Keratinocyte (primary cell): Measurements from ENCODE around the gene RASL12. TPM values are rescaled to one million over a fixed set of nuclear protein-coding genes. Genes with fewer than 3 reads are reported as not detected.

ENCODE experiments used
- DNase-seq: peaks from one replicate; pipeline ENCODE4 v3.0.0-alpha.2; 2011; ENCODE audit warnings: low read depth, missing footprints, low spot score
- FAIRE-seq: peaks from 2 replicates; lab custom pipeline; 2011; peaks lifted over from hg19 to GRCh38; lab: Jason Lieb, UNC
- H2AFZ ChIP-seq: 2 replicates; pipeline ENCODE4 v1.6.0; 2012; ENCODE audit warnings: low read length, control low read depth, inconsistent platforms; ENCODE audit not compliant: control insufficient read depth
- H3K27ac ChIP-seq: 2 replicates; pipeline ENCODE4 v1.5.1; 2011; ENCODE audit warnings: low read length; ENCODE audit not compliant: control insufficient read depth, insufficient read depth
- H3K27me3 ChIP-seq: 3 replicates; pipeline ENCODE4 v1.6.0; 2011; ENCODE audit warnings: low read length; ENCODE audit not compliant: control insufficient read depth, insufficient read depth; ENCODE audit errors: extremely low read depth
- H3K36me3 ChIP-seq, 2 experiments: 2 replicates in 1 of 2; 3 replicates in 1 of 2; pipeline ENCODE4 v1.5.1; 2011; ENCODE audit warnings: low read length in 2 of 2, mild to moderate bottlenecking in 1 of 2; ENCODE audit not compliant: control insufficient read depth in 2 of 2, insufficient read depth in 2 of 2; ENCODE audit errors: extremely low read depth in 1 of 2
- H3K4me1 ChIP-seq: 3 replicates; pipeline ENCODE4 v1.5.1; 2011; ENCODE audit warnings: low read length; ENCODE audit not compliant: control insufficient read depth, insufficient read depth; ENCODE audit errors: extremely low read depth
- H3K4me2 ChIP-seq: 3 replicates; pipeline ENCODE4 v1.6.0; 2011; ENCODE audit warnings: low read depth, low read length; ENCODE audit not compliant: control insufficient read depth, insufficient read depth; ENCODE audit errors: extremely low read depth
- H3K4me3 ChIP-seq, 3 experiments: fragments of 200-600 bp in 1 of 3; sonication (generic) in 1 of 3; 2 replicates in 2 of 3; 3 replicates in 1 of 3; pipeline ENCODE4 v1.5.1; 2011 to 2016; ENCODE audit warnings: low read length in 3 of 3, mild to moderate bottlenecking in 3 of 3, control low read depth in 2 of 3, inconsistent platforms in 1 of 3, low read depth in 1 of 3, mixed read lengths in 1 of 3, mixed run types in 1 of 3, moderate library complexity in 1 of 3; ENCODE audit not compliant: control insufficient read depth in 2 of 3, insufficient read depth in 2 of 3; ENCODE audit errors: extremely low read depth in 1 of 3
- H3K79me2 ChIP-seq: 2 replicates; pipeline ENCODE4 v1.6.0; 2012; ENCODE audit warnings: low read length; ENCODE audit not compliant: control insufficient read depth, insufficient read depth
- H3K9ac ChIP-seq: 3 replicates; pipeline ENCODE4 v1.6.0; 2011; ENCODE audit warnings: low read length; ENCODE audit not compliant: control insufficient read depth, insufficient read depth; ENCODE audit errors: extremely low read depth
- H3K9me1 ChIP-seq: 3 replicates; pipeline ENCODE4 v1.6.0; 2011; ENCODE audit warnings: low read length; ENCODE audit not compliant: control insufficient read depth, insufficient read depth; ENCODE audit errors: extremely low read depth
- H3K9me3 ChIP-seq: 2 replicates; pipeline ENCODE4 v1.5.1; 2012; ENCODE audit warnings: low read depth, low read length; ENCODE audit not compliant: control insufficient read depth
- H4K20me1 ChIP-seq: 3 replicates; pipeline ENCODE4 v1.6.0; 2011; ENCODE audit warnings: low read length; ENCODE audit not compliant: control insufficient read depth, insufficient read depth; ENCODE audit errors: extremely low read depth
- EZH2 ChIP-seq: IDR thresholded peaks from one replicate; pipeline ENCODE4 v1.6.1; 2012; ENCODE audit warnings: inconsistent platforms, mild to moderate bottlenecking, low read length, moderate library complexity
- dilution Hi-C: fragments of 300-500 bp; cut with MboI; formaldehyde crosslinking; loops from one replicate; pipeline ENCODE4 v1.7.0; 2020; ENCODE audit warnings: low sequenced_read_pairs; ENCODE audit not compliant: extremely low pct_ligation_motif_present
- polyA plus RNA-seq, 5 experiments: library from polyadenylated mRNA; depleted of rRNA in 3 of 5; stranded (reverse) in 3 of 5; stranded (forward) in 1 of 5; unstranded in 1 of 5; fragments of >200 nt; gene quantifications; 1 replicate in 1 of 5; 2 replicates in 3 of 5; 3 replicates in 1 of 5; pipeline versions ENCODE4 v1.2.1 to v1.2.3, GENCODE V29; 2011 to 2012; ENCODE audit warnings: missing spikeins in 2 of 5, low read depth in 1 of 5, low replicate concordance in 1 of 5
- TF ChIP-seq, protein P1 (sequence below), 3 experiments: IDR thresholded peaks in 1 of 3; conservative IDR thresholded peaks in 1 of 3; optimal IDR thresholded peaks in 1 of 3; 2 replicates in 2 of 3; 3 replicates in 1 of 3; pipeline versions ENCODE3 to v1.5.1; 2011; ENCODE audit warnings: low read length in 3 of 3, mild to moderate bottlenecking in 3 of 3, moderate library complexity in 2 of 3, control low read depth in 1 of 3, inconsistent platforms in 1 of 3; ENCODE audit not compliant: insufficient read depth in 2 of 3; ENCODE audit errors: extremely low read depth in 1 of 3

RASL12 gene
- polyA plus RNA-seq, 1 donor (not counting 4 experiments of a cell fraction or from before 2014, with no cell fraction given): not detected

DNA sequence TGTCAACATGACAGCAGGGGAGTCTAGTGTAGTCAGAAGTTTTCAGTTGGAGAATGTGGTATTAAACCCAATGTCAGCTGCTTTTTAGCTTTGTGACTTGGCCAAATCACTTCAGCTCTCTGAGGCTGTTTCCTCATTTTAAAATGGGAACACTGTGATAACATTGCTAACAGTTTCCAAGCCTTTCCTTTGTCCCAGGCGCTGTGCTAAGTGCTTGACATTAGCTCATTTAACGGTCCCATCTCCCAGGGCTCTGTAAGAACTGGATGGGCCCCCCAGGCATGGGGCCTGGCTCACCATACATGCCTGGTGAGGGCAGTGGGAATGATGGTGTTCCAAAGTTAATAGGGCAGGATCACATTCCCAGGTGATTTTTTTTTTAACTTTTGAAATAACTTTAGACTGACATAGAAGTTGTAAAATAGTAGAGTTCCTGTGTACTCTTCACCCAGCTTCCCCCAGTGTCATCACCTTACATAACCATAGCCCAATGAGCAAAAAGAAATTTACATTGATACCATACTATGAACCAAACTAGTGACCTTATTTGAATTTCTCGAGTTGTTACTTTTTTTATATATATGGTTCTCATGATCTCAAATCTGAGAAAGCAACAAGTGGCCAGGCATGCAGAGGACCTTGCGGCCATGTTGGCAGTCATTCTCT, 7.7 kb downstream of the RASL12 start:
- TF ChIP-seq, protein P1, sequence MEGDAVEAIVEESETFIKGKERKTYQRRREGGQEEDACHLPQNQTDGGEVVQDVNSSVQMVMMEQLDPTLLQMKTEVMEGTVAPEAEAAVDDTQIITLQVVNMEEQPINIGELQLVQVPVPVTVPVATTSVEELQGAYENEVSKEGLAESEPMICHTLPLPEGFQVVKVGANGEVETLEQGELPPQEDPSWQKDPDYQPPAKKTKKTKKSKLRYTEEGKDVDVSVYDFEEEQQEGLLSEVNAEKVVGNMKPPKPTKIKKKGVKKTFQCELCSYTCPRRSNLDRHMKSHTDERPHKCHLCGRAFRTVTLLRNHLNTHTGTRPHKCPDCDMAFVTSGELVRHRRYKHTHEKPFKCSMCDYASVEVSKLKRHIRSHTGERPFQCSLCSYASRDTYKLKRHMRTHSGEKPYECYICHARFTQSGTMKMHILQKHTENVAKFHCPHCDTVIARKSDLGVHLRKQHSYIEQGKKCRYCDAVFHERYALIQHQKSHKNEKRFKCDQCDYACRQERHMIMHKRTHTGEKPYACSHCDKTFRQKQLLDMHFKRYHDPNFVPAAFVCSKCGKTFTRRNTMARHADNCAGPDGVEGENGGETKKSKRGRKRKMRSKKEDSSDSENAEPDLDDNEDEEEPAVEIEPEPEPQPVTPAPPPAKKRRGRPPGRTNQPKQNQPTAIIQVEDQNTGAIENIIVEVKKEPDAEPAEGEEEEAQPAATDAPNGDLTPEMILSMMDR (optimal IDR thresholded peaks at IDR 0.05 in 1 of 3, IDR thresholded peaks at IDR 0.05 in 1 of 3, conservative IDR thresholded peaks at IDR 0.05 in 1 of 3; ENCODE audit: extremely low read depth in 1 of 3, insufficient read depth in 2 of 3, low read length in 3 of 3): no peak
- TF ChIP-seq EZH2: no peak
- DNase-seq: no peak
- H3K9me1 ChIP-seq: no peaks in the 10 kb centered on the region
- FAIRE-seq: no peak
- H3K27ac ChIP-seq: no peak overlapping the region
- H3K9me3 ChIP-seq: no peaks in the 10 kb centered on the region
- H4K20me1 ChIP-seq: no peaks in the 10 kb centered on the region
- no peak overlapping the region for H3K4me2 ChIP-seq
- H3K27me3 ChIP-seq: peaks cover 11% of the 10 kb centered on the region
- no peaks in the 10 kb centered on the region for H3K79me2 ChIP-seq
- H3K36me3 ChIP-seq: no peaks in the 10 kb centered on the region
- dilution Hi-C loops: no loop called here
- no peaks in the 10 kb centered on the region for H3K4me1 ChIP-seq
- no peak overlapping the region for H3K4me3 ChIP-seq
- no peak overlapping the region for H2AFZ ChIP-seq
- H3K9ac ChIP-seq: no peak overlapping the region

DNA sequence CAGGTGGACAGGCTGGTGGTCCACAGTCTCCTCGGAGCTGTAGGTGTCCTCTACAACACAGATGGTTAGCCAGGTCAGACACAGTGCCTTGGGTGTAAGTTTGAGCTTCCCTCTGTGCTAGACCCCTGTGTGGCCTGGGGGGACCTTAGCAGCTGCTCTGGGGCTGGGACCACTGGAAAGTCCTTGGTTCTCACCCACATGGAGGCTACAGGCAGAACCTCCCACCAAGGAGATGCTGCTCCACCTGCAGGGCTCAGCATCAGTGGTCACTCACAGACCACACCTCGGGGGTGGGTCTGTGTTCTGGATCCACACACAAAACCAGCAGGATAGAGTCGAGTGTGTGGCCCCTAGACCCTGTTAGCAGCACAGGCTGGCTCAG, 8.4 kb downstream of the RASL12 start:
- Histone ChIP-seq H3K4me3 (no peak overlapping the region), H3K9ac (no peak overlapping the region), H3K9me1 (no peaks in the 10 kb centered on the region), H3K36me3 (no peaks in the 10 kb centered on the region), H4K20me1 (no peaks in the 10 kb centered on the region), H3K27me3 (peaks cover 11% of the 10 kb centered on the region), H3K27ac (no peak overlapping the region), H3K79me2 (no peaks in the 10 kb centered on the region), H2AFZ (no peak overlapping the region), H3K9me3 (no peaks in the 10 kb centered on the region), H3K4me1 (no peaks in the 10 kb centered on the region), H3K4me2 (no peak overlapping the region)
- DNase-seq (no peak), FAIRE-seq (no peak)
- dilution Hi-C loops: no loop called here
- TF ChIP-seq EZH2: no peak
- TF ChIP-seq, protein P1 (optimal IDR thresholded peaks at IDR 0.05 in 1 of 3, IDR thresholded peaks at IDR 0.05 in 1 of 3, conservative IDR thresholded peaks at IDR 0.05 in 1 of 3; ENCODE audit: extremely low read depth in 1 of 3, insufficient read depth in 2 of 3, low read length in 3 of 3): no peak
